ENCODE data around the gene CLCN4.

- TF ChIP-seq POLR2A (IDR thresholded peaks at IDR 0.05), result no peak
- TF ChIP-seq CTCF (IDR thresholded peaks at IDR 0.05), result no peak
Measured at GRCh38 chrX:10115082-10115481, 41.7 kb upstream of the CLCN4 start.

Data from adrenal gland (tissue), 5 donors.